Hepatocyte (in vitro differentiated cells): ENCODE results near the gene MTFR1L.

ENCODE experiments used
- CTCF ChIP-seq: fragments of 200-600 bp; sonication (generic); IDR thresholded peaks from 2 replicates; pipeline ENCODE4 v1.5.1; 2016; ENCODE audit warnings: antibody characterized with exemption, mild to moderate bottlenecking; ENCODE audit not compliant: poor library complexity
- EZH2 ChIP-seq: fragments of 200-600 bp; sonication (generic); IDR thresholded peaks from 2 replicates; pipeline ENCODE4 v1.6.1; 2016; ENCODE audit warnings: antibody characterized with exemption, mild to moderate bottlenecking, borderline replicate concordance
- EZH2phosphoT487 ChIP-seq: fragments of 200-600 bp; sonication (generic); IDR thresholded peaks from one replicate; pipeline ENCODE4 v1.6.1; 2018; ENCODE audit warnings: antibody characterized with exemption, mild to moderate bottlenecking, low read depth, moderate library complexity; ENCODE audit not compliant: unreplicated experiment, severe bottlenecking

DNA sequence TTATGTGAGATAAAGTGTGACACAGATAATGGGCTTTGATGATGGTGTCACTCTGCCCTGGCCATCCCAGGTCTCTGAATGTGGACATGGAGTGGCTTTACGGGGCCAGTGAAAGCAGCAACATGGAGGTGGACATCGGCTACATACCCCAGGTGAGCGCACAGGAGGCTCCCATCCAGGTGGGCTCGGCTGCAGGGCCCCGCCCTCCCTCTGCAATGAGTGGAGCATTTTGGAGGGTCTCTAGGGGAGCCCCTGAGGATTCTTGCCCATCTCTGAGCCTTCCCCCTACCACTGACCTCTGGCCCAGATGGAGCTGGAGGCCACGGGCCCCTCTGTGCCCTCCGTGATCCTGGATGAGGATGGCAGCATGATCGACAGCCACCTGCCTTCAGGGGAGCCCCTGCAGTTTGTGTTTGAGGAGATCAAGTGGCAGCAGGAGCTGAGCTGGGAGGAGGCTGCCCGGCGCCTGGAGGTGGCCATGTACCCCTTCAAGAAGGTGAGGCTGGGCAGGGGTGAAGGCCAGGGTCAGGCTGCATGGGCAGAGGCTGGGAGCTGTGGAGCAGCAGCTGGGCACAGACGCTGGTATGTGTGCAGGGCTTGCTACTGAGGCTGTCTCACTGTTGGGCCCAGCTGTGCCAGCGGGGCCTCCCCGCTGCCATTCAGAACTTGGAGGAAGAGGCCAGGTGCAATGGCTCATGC lies 8.2 kb upstream of the MTFR1L start:
- TF ChIP-seq EZH2phosphoT487 (no peak), CTCF (no peak), EZH2 (no peak)
